Mucosa of descending colon (tissue), 3 donors: ENCODE results near the gene FBLN2. TPM values are rescaled to one million over a fixed set of nuclear protein-coding genes. Genes with fewer than 3 reads are reported as not detected.

Source experiments
- ATAC-seq: fragments of 200-7000 bp; cut with Tn5 transposase; one replicate; pipeline ENCODE4 v1.9.1; 2020; ENCODE audit warnings: mild to moderate bottlenecking, moderate library complexity
- DNase-seq, 3 donors: peaks; one replicate each; pipeline ENCODE4 v3.0.0-alpha.2; 2020
- H3K36me3 ChIP-seq: fragments of 200-600 bp; one replicate; pipeline ENCODE4 v1.8.0; 2021; ENCODE audit warnings: low read depth, mild to moderate bottlenecking
- H3K4me1 ChIP-seq: fragments of 200-600 bp; one replicate; pipeline ENCODE4 v1.8.0; 2021; ENCODE audit warnings: low read depth, mild to moderate bottlenecking
- H3K4me3 ChIP-seq: fragments of 200-600 bp; one replicate; pipeline ENCODE4 v1.8.0; 2021; ENCODE audit warnings: mild to moderate bottlenecking
- H3K9me3 ChIP-seq: fragments of 200-600 bp; one replicate; pipeline ENCODE4 v1.8.0; 2021; ENCODE audit warnings: mild to moderate bottlenecking
- CTCF ChIP-seq: fragments of 200-600 bp; IDR thresholded peaks from one replicate; pipeline ENCODE4 v1.8.0; 2022; ENCODE audit warnings: antibody characterized with exemption, mild to moderate bottlenecking
- intact Hi-C, 2 donors: fragments of 100-400 bp; cut with DNase I in 1 of 2; cut with micrococcal nuclease in 1 of 2; formaldehyde crosslinking; loops; one replicate each; pipeline versions ENCODE4 v1.11.0 to v1.11.1; 2022; cut with DNase I, micrococcal nuclease
- total RNA-seq, 3 donors: library from RNA; stranded (reverse); fragmentation: NEBNext Ultra II Directional in 2 of 3; extraction: Animal tissue kit (Norgen Biotek cat#: 25700) in 2 of 3; gene quantifications; one replicate each; pipeline versions ENCODE4 v1.2.1 to v1.2.4, GENCODE V29; 2021 to 2023
- donor health status: DM: no; HTN: no; CAD: no; lungs with moderate emphysema.
- donor health status: DM: no; HTN: no; CAD: no.
- donor health status: DM: no; HTN: yes; CAD: no.

FBLN2 gene
- total RNA-seq, 3 donors from 2014 or later: 10.2 to 48.9 (median 30.5) TPM

- no peaks in the 10 kb centered on the region for H3K36me3 ChIP-seq
- no peak for TF ChIP-seq CTCF
- DNase-seq: no peak
- no peaks in the 10 kb centered on the region for H3K9me3 ChIP-seq
- intact Hi-C loops: no loop called here
- no peak for ATAC-seq
- no peaks in the 10 kb centered on the region for H3K4me1 ChIP-seq
- H3K4me3 ChIP-seq: no peak overlapping the region
Observed at GRCh38 chr3:13549623-13550422, 898 bp downstream of the FBLN2 start.

- no peaks in the 10 kb centered on the region for H3K9me3 ChIP-seq
- H3K4me3 ChIP-seq: no peak overlapping the region
- H3K36me3 ChIP-seq: no peaks in the 10 kb centered on the region
- no peaks in the 10 kb centered on the region for H3K4me1 ChIP-seq
- ATAC-seq (no peak), DNase-seq (no peak)
- intact Hi-C loops: no loop called here
- TF ChIP-seq CTCF: no peak
Observed at GRCh38 chr3:13550423-13550690, 1.4 kb downstream of the FBLN2 start.

GRCh38 chr3:13550791-13551360 is 2.0 kb downstream of the FBLN2 start:
- TF ChIP-seq CTCF: no peak
- Histone ChIP-seq H3K9me3 (no peaks in the 10 kb centered on the region), H3K4me1 (no peaks in the 10 kb centered on the region), H3K4me3 (no peak overlapping the region), H3K36me3 (no peaks in the 10 kb centered on the region)
- intact Hi-C loops: no loop called here
- DNase-seq: no peak
- ATAC-seq: no peak

GRCh38 chr3:13552857-13553652 is 4.1 kb downstream of the FBLN2 start:
- no peak for ATAC-seq

GRCh38 chr3:13553686-13554085 is 4.8 kb downstream of the FBLN2 start:
- no peak overlapping the region for H3K4me3 ChIP-seq
- intact Hi-C loops: no loop called here
- H3K9me3 ChIP-seq: no peaks in the 10 kb centered on the region
- DNase-seq: no peak
- H3K36me3 ChIP-seq: no peaks in the 10 kb centered on the region
- ATAC-seq: no peak
- no peak for TF ChIP-seq CTCF
- H3K4me1 ChIP-seq: no peaks in the 10 kb centered on the region

More at GRCh38 chr3:13552857-13553652, 4.1 kb downstream of the FBLN2 start:
- H3K9me3 ChIP-seq: no peaks in the 10 kb centered on the region
- DNase-seq: no peak
- intact Hi-C loops: no loop called here
- H3K36me3 ChIP-seq: no peaks in the 10 kb centered on the region
- no peaks in the 10 kb centered on the region for H3K4me1 ChIP-seq
- no peak for TF ChIP-seq CTCF
- H3K4me3 ChIP-seq: no peak overlapping the region
